Neural progenitor cell (in vitro differentiated cells): ENCODE measurements around the gene HPSE2.

Experiments
- CTCF ChIP-seq: fragments of 200-600 bp; sonication (generic); IDR thresholded peaks from 2 replicates; pipeline ENCODE4 v1.5.1; 2017; ENCODE audit warnings: antibody characterized with exemption, mild to moderate bottlenecking
- EZH2 ChIP-seq: fragments of 200-600 bp; sonication (generic); IDR thresholded peaks from 2 replicates; pipeline ENCODE4 v1.6.1; 2017; ENCODE audit warnings: antibody characterized with exemption, mild to moderate bottlenecking, moderate library complexity
- EZH2phosphoT487 ChIP-seq: fragments of 200-600 bp; sonication (generic); IDR thresholded peaks from 2 replicates; pipeline ENCODE4 v1.6.1; 2017; ENCODE audit warnings: antibody characterized with exemption

- TF ChIP-seq CTCF (no peak), EZH2phosphoT487 (no peak), EZH2 (no peak)
These were observed 155.2 kb downstream of the HPSE2 start for GRCh38 chr10:99080275-99080945.
